HG03442 (cell line): Measurements from ENCODE around the gene CEBPG.
A peak's percentile ranks its signal among the peaks of the same experiment; 100 is the strongest.

Source experiments
- ATAC-seq: cut with Tn5 transposase; IDR thresholded peaks from one replicate; pipeline ENCODE4 v1.9.1; 2021; ENCODE audit warnings: mild to moderate bottlenecking, moderate library complexity; ENCODE audit not compliant: unreplicated experiment

Gene CEBPG

GRCh38 chr19:33373453-33374235 lies at the start of gene CEBPG:
CEBPG (plus strand) TSS chr19:33373709; CDS start chr19:33379240, 5,531 bp downstream.
- peak; percentile 86 for ATAC-seq

- ATAC-seq = no peak
These were observed 48.9 kb upstream of the CEBPG start for GRCh38 chr19:33324628-33325027.

- no peak for ATAC-seq
These were observed 47.6 kb upstream of the CEBPG start for GRCh38 chr19:33325920-33326319.

GRCh38 chr19:33329060-33329459 lies 44.4 kb upstream of the CEBPG start:
- ATAC-seq = no peak

GRCh38 chr19:33329736-33330135 lies 43.8 kb upstream of the CEBPG start:
- no peak for ATAC-seq

- ATAC-seq = no peak
These were observed 41.3 kb upstream of the CEBPG start for GRCh38 chr19:33332248-33332647.

GRCh38 chr19:33333151-33333550 lies 40.4 kb upstream of the CEBPG start:
- no peak for ATAC-seq

GRCh38 chr19:33333642-33334041 lies 39.9 kb upstream of the CEBPG start:
- ATAC-seq = no peak

- ATAC-seq = no peak
These were observed 39.2 kb upstream of the CEBPG start for GRCh38 chr19:33334271-33334670.

- ATAC-seq = no peak
These were observed 38.1 kb upstream of the CEBPG start for GRCh38 chr19:33335446-33335845.

- no peak for ATAC-seq
These were observed 34.2 kb upstream of the CEBPG start for GRCh38 chr19:33339016-33339984.

GRCh38 chr19:33340991-33341390 lies 32.5 kb upstream of the CEBPG start:
- no peak for ATAC-seq

- no peak for ATAC-seq
These were observed 30.2 kb upstream of the CEBPG start for GRCh38 chr19:33343301-33343700.

GRCh38 chr19:33343859-33344572 lies 29.5 kb upstream of the CEBPG start:
- no peak for ATAC-seq

GRCh38 chr19:33344573-33344925 lies 29.0 kb upstream of the CEBPG start:
- no peak for ATAC-seq

- no peak for ATAC-seq
These were observed 28.3 kb upstream of the CEBPG start for GRCh38 chr19:33345163-33345562.

GRCh38 chr19:33346665-33347064 lies 26.8 kb upstream of the CEBPG start:
- ATAC-seq = no peak

- no peak for ATAC-seq
These were observed 26.2 kb upstream of the CEBPG start for GRCh38 chr19:33347300-33347699.

- ATAC-seq = no peak
These were observed 25.1 kb upstream of the CEBPG start for GRCh38 chr19:33348301-33349010.
